Fibroblast of the aortic adventitia (primary cell): ENCODE data around the gene ENG. TPM values are rescaled to one million over a fixed set of nuclear protein-coding genes. Genes with fewer than 3 reads are reported as not detected.

Experiments used
- DNase-seq: peaks from one replicate; pipeline ENCODE4 v3.0.0-alpha.2; 2010; ENCODE audit warnings: low read depth
- H3K4me3 ChIP-seq: 2 replicates; pipeline ENCODE4 v1.5.1; 2011; ENCODE audit warnings: low read depth, mild to moderate bottlenecking, control low read depth, low read length, moderate library complexity
- total RNA-seq: library from RNA; depleted of rRNA; stranded (reverse); fragments of >200 nt; gene quantifications from 2 replicates; pipeline ENCODE4 v1.2.3, GENCODE V29; 2012; ENCODE audit warnings: low replicate concordance
- TF ChIP-seq, protein P1 (sequence below): IDR thresholded peaks from 2 replicates; pipeline ENCODE4 v1.5.1; 2011; ENCODE audit warnings: mild to moderate bottlenecking, low read length, control low read depth, inconsistent platforms; ENCODE audit not compliant: insufficient read depth

Gene ENG
- total RNA-seq, 1 donor = 62.0 TPM

DNA sequence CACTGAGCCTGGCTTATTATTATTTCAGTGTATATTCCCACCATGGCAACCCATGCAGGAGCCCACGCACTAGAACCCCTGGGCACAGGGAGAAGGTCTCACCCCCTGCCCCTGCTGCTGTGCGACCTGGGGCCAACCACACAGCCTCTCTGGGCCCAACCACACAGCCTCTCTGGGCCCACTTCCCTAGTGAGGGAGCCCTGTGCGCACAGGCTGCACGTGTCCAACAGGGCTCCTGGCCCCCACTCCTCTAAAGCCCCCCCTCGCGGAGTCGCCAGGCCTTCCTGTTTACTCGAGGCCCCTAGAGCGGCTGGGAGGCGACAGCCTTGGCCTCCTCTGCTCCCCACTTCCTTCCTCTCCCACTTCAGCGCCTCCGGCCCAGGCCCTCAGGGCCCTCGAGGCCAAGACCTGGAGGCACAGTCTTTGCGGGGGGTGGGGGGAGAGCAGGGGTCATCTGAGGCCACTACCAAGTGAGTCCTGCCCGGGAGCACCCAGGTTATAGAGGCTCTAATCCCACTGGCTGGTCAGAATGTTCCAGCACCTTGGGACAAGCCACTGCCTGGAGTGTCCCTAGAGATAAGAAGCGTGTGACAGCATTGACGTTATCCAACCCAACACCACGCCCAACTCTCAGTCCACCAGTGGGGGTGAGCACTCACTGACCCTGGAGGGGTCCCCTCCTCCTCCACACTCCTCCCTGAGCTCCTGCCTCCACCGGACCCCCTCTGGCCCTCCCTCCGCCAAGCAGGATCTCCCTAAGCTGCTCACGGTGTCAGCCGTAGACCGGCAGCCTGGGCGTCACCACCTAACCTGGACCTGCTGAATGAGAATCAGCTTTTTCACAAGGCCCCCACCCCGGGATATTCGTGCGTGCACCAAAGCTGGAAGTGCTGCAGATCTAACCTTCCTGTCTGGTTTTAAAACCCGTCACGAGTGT, 7.9 kb upstream of the ENG start:
- no peak for DNase-seq
- TF ChIP-seq, protein P1, sequence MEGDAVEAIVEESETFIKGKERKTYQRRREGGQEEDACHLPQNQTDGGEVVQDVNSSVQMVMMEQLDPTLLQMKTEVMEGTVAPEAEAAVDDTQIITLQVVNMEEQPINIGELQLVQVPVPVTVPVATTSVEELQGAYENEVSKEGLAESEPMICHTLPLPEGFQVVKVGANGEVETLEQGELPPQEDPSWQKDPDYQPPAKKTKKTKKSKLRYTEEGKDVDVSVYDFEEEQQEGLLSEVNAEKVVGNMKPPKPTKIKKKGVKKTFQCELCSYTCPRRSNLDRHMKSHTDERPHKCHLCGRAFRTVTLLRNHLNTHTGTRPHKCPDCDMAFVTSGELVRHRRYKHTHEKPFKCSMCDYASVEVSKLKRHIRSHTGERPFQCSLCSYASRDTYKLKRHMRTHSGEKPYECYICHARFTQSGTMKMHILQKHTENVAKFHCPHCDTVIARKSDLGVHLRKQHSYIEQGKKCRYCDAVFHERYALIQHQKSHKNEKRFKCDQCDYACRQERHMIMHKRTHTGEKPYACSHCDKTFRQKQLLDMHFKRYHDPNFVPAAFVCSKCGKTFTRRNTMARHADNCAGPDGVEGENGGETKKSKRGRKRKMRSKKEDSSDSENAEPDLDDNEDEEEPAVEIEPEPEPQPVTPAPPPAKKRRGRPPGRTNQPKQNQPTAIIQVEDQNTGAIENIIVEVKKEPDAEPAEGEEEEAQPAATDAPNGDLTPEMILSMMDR = no peak
- H3K4me3 ChIP-seq = no peak overlapping the region

DNA sequence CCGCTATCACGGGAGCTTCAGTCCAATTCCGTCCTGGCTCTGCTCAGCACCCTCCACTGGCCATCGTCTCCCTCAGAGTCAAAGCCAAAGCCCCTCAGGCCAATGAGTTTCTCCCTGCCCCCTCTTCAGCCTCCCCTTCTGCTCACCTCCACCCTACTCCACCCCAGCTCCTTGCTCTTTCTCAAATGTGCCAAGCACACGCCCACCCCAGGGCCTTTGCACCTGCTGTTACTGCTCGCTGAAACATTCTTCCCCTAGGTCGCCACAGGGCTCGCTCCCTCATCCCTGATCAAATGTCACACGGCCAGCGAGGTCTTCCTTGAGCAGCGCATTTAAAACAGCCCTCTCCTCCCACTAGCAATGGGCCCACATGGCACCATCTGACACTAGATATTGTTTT, 6.3 kb upstream of the ENG start:
- TF ChIP-seq, protein P1 = no peak
- no peak overlapping the region for H3K4me3 ChIP-seq
- DNase-seq = no peak

DNA sequence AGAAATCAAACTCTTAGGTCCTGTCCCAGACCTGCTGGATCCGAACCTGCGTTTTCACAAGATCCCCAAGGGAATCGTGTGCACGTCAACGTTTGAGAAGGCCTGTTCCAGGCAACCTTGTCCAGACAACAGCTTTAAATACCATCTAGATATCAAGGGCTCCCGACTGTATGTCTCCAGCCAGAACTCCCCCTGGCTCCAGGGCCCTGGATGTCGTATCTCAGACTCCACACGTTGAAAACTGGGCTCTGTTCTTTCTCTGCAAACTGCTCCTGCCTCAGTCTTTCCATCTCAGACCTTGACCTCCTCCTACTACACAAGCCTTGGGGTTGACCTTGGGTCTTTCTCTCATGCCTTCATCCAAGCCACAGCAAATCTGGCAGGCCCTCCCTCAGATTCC, 5.8 kb upstream of the ENG start:
- H3K4me3 ChIP-seq = no peak overlapping the region
- peak; percentile 41 for DNase-seq
- TF ChIP-seq, protein P1 = no peak

DNA sequence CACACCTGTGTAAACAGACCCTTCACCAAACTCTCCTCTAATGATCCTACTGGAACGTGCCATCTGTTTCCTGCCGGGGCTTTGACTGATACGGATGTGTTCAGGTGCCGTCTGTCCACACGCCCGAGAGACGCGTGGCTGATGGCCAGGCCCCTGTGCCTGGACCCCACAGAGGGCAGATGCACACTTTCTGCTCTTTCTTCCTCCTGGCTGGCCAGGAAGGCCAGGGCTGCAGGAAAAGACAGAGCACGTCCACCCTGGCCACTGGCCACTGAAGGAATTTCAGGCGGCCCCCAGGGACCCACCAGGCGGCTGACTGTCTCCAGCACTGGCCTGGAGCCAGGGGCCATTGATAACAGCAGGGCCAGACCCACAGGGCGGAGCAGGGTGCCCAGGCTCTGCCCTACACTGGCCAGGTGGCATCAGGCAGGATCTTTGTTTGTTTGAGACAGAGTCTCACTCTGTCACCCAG, 3.6 kb upstream of the ENG start:
- DNase-seq = peak; percentile 39
- H3K4me3 ChIP-seq = no peak overlapping the region

DNA sequence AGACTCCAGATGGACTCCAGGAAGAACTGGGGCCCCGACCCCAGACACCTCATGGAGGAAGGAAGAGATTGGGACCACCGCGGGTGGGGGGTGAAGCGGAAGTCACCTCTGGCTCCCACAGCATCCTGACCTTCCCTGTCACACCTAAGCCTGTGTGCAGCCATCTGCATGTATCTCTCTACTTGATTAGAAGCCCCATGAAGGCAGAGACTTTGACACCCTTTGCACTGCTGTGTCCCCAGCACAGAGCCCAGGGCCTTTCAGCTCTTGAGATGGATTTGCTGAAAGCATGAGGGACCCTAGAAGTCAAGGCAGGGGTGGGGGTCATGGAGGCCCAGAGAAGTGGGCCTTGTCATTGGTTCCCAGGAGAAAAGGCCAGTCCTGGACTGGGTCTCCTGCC, 2.8 kb upstream of the ENG start:
- no peak for DNase-seq
- H3K4me3 ChIP-seq = no peak overlapping the region
- TF ChIP-seq, protein P1 = no peak

More for the DNA sequence above, 3.6 kb upstream of the ENG start:
- TF ChIP-seq, protein P1 = no peak

DNA sequence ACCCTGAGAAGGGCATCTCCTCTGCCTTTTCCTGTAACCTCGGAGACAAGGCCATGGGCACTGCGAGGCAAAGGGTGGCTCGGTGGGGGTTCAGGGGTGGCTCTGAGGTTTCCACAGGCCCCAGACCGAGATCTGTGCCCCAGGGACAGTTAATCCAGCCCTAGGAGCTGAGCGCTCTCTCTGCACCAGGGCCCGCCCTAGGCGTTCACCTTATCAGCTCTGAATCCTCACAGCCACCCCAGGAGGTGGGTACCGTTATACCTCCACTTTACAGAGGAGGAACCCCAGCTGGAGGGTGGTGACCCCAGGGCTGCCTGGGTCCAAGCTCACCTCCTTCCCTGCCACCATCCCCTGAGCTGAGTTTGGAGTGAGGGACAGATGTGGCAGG, 2.3 kb upstream of the ENG start:
- TF ChIP-seq, protein P1 = no peak
- DNase-seq = no peak
- H3K4me3 ChIP-seq = no peak overlapping the region
